Activated T-helper 1 cell treated with anti-CD3 and anti-CD28 coated beads, Interleukin-12 subunit alpha, Interleukin-12 subunit beta, Interleukin-2, Interleukin-4 antibody, amounts not matched to agents 30 ng/mL and 10 ng/mL and 1 ng/mL, durations not matched to agents 14 hours and 24 hours and 36 hours (primary cell): Measurements from ENCODE around the gene GALNT9. TPM values are rescaled to one million over a fixed set of nuclear protein-coding genes. Genes with fewer than 3 reads are reported as not detected.

Experiments used
- DNase-seq: peaks from one replicate; pipeline ENCODE4 v3.0.0; 2021; ENCODE audit warnings: low spot score
- H3K27ac Mint-ChIP-seq: one replicate; pipeline ENCODE4 v1.8.0; 2021; ENCODE audit warnings: mild to moderate bottlenecking, mixed read lengths
- H3K27me3 Mint-ChIP-seq: one replicate; pipeline ENCODE4 v1.8.0; 2022; ENCODE audit warnings: mild to moderate bottlenecking, moderate library complexity, mixed read lengths; ENCODE audit not compliant: insufficient read depth
- H3K36me3 Mint-ChIP-seq: one replicate; pipeline ENCODE4 v1.8.0; 2021; ENCODE audit warnings: low read depth, mixed read lengths
- H3K4me1 Mint-ChIP-seq: one replicate; pipeline ENCODE4 v1.8.0; 2021; ENCODE audit warnings: low read depth, mixed read lengths
- H3K4me3 Mint-ChIP-seq: one replicate; pipeline ENCODE4 v1.8.0; 2021; ENCODE audit warnings: mild to moderate bottlenecking, moderate library complexity, mixed read lengths
- H3K9me3 Mint-ChIP-seq: one replicate; pipeline ENCODE4 v1.8.0; 2021; ENCODE audit warnings: mixed read lengths
- intact Hi-C: fragments of 100-400 bp; cut with micrococcal nuclease; formaldehyde crosslinking; loops from one replicate; pipeline ENCODE4 v1.15.1; 2024
- total RNA-seq: library from RNA; stranded (reverse); gene quantifications from 2 replicates; pipeline ENCODE4 v1.2.3, GENCODE V29; 2022

The GALNT9 gene
- total RNA-seq, 1 donor from 2014 or later, result not detected

- Mint-ChIP-seq H3K27ac (no peak overlapping the region), H3K36me3 (no peaks in the 10 kb centered on the region), H3K4me1 (no peaks in the 10 kb centered on the region), H3K27me3 (no peaks in the 10 kb centered on the region), H3K9me3 (peaks cover 4% of the 10 kb centered on the region), H3K4me3 (no peak overlapping the region)
- intact Hi-C loops, result no loop called here
- no peak for DNase-seq
Observed at GRCh38 chr12:132291402-132292175, 37.8 kb downstream of the GALNT9 start.

- Mint-ChIP-seq H3K9me3 (peaks cover 4% of the 10 kb centered on the region), H3K27me3 (peaks cover 3% of the 10 kb centered on the region), H3K27ac (no peak overlapping the region), H3K36me3 (no peaks in the 10 kb centered on the region), H3K4me1 (no peaks in the 10 kb centered on the region), H3K4me3 (no peak overlapping the region)
- intact Hi-C loops, result no loop called here
- no peak for DNase-seq
Observed at GRCh38 chr12:132290203-132290540, 39.2 kb downstream of the GALNT9 start.

- no peak for DNase-seq
- intact Hi-C loops, result no loop called here
- Mint-ChIP-seq H3K27ac (no peak overlapping the region), H3K36me3 (no peaks in the 10 kb centered on the region), H3K4me1 (no peaks in the 10 kb centered on the region), H3K27me3 (peaks cover 3% of the 10 kb centered on the region), H3K9me3 (peaks cover 4% of the 10 kb centered on the region), H3K4me3 (no peak overlapping the region)
Observed at GRCh38 chr12:132289356-132290202, 39.8 kb downstream of the GALNT9 start.

- DNase-seq, result no peak
- Mint-ChIP-seq H3K4me1 (no peaks in the 10 kb centered on the region), H3K36me3 (no peaks in the 10 kb centered on the region), H3K9me3 (peaks cover 4% of the 10 kb centered on the region), H3K4me3 (no peak overlapping the region), H3K27ac (no peak overlapping the region), H3K27me3 (peaks cover 5% of the 10 kb centered on the region)
- intact Hi-C loops, result no loop called here
Observed at GRCh38 chr12:132288516-132289215, 40.7 kb downstream of the GALNT9 start.

- Mint-ChIP-seq H3K4me3 (no peak overlapping the region), H3K4me1 (no peaks in the 10 kb centered on the region), H3K27ac (no peak overlapping the region), H3K27me3 (peaks cover 5% of the 10 kb centered on the region), H3K36me3 (no peaks in the 10 kb centered on the region), H3K9me3 (peaks cover 4% of the 10 kb centered on the region)
- DNase-seq, result no peak
- intact Hi-C loops, result no loop called here
Observed at GRCh38 chr12:132287391-132288238, 41.8 kb downstream of the GALNT9 start.

- peaks cover under 1% of the 10 kb centered on the region for H3K9me3 Mint-ChIP-seq
- no peaks in the 10 kb centered on the region for H3K4me1 Mint-ChIP-seq
- H3K36me3 Mint-ChIP-seq, result no peaks in the 10 kb centered on the region
- H3K4me3 Mint-ChIP-seq, result no peak overlapping the region
- intact Hi-C loops, result no loop called here
- no peak for DNase-seq
- peaks cover 5% of the 10 kb centered on the region for H3K27me3 Mint-ChIP-seq
- H3K27ac Mint-ChIP-seq, result no peak overlapping the region
Observed at GRCh38 chr12:132286912-132287311, 42.5 kb downstream of the GALNT9 start.

GRCh38 chr12:132285991-132286681 lies 43.3 kb downstream of the GALNT9 start:
- H3K4me3 Mint-ChIP-seq, result no peak overlapping the region

GRCh38 chr12:132284827-132285741 lies 44.3 kb downstream of the GALNT9 start:
- H3K36me3 Mint-ChIP-seq, result no peaks in the 10 kb centered on the region
- no peak overlapping the region for H3K27ac Mint-ChIP-seq
- no peak overlapping the region for H3K4me3 Mint-ChIP-seq
- H3K9me3 Mint-ChIP-seq, result no peaks in the 10 kb centered on the region
- H3K27me3 Mint-ChIP-seq, result peaks cover 5% of the 10 kb centered on the region
- DNase-seq, result no peak
- H3K4me1 Mint-ChIP-seq, result no peaks in the 10 kb centered on the region
- intact Hi-C loops, result no loop called here

More at GRCh38 chr12:132285991-132286681, 43.3 kb downstream of the GALNT9 start:
- H3K27me3 Mint-ChIP-seq, result peaks cover 5% of the 10 kb centered on the region
- no peak overlapping the region for H3K27ac Mint-ChIP-seq
- H3K36me3 Mint-ChIP-seq, result no peaks in the 10 kb centered on the region
- no peaks in the 10 kb centered on the region for H3K9me3 Mint-ChIP-seq
- H3K4me1 Mint-ChIP-seq, result no peaks in the 10 kb centered on the region
- intact Hi-C loops, result no loop called here
- no peak for DNase-seq

GRCh38 chr12:132284071-132284826 lies 45.1 kb downstream of the GALNT9 start:
- intact Hi-C loops, result no loop called here
- no peaks in the 10 kb centered on the region for H3K4me1 Mint-ChIP-seq
- H3K4me3 Mint-ChIP-seq, result no peak overlapping the region
- no peaks in the 10 kb centered on the region for H3K9me3 Mint-ChIP-seq
- no peak overlapping the region for H3K27ac Mint-ChIP-seq
- H3K27me3 Mint-ChIP-seq, result peaks cover 7% of the 10 kb centered on the region
- H3K36me3 Mint-ChIP-seq, result no peaks in the 10 kb centered on the region
- DNase-seq, result no peak

GRCh38 chr12:132282950-132283771 lies 46.2 kb downstream of the GALNT9 start:
- intact Hi-C loops, result no loop called here
- no peak for DNase-seq
- Mint-ChIP-seq H3K9me3 (no peaks in the 10 kb centered on the region), H3K27me3 (peaks cover 7% of the 10 kb centered on the region), H3K4me3 (no peak overlapping the region), H3K4me1 (no peaks in the 10 kb centered on the region), H3K27ac (no peak overlapping the region), H3K36me3 (no peaks in the 10 kb centered on the region)
